H54 (cell line): ENCODE results near the gene HSPG2.
"Not testable (repeated sequence)": the region's sequence is repeated elsewhere in the genome, so short reads cannot be mapped to it uniquely, and the experiment has no call there.

ENCODE experiments used
- DNase-seq: peaks from one replicate; pipeline ENCODE4 v3.0.0; 2011; ENCODE audit warnings: low spot score, mixed read lengths; ENCODE audit not compliant: insufficient read length
- FAIRE-seq: peaks from 3 replicates; lab custom pipeline; 2011; peaks lifted over from hg19 to GRCh38; lab: Jason Lieb, UNC
- POLR2A ChIP-seq: IDR thresholded peaks from 2 replicates; pipeline ENCODE4 v1.6.1; 2011; ENCODE audit warnings: low read depth, mild to moderate bottlenecking, low read length

HSPG2 gene

DNA sequence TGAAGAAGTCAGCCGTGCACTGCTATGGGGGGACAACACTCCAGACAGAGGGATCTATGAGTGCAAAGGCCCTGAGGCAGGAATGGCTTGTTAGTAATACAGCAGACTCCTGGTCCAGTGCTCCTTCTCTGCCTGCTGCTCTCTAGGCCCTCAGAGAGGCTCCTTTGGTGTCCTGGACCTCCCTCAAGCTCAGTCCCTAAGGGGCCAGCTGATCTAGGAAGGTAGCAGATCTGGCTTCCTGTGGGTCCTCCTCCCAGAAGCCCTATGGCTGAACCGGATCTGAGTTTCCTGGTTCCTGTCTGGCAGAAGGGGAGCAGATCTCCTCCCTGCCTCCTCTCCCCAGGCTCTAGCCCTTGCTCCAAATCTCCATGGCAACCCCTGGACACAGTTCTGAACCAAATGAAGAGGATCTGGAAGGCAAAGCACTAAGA is 125.2 kb downstream of the HSPG2 start, which contains the start of gene LDLRAD2:
Gene LDLRAD2, plus strand, starts transcription at position 391 of the 431 bp plus-strand sequence. CDS start 187 bp downstream, outside the sequence.
- no peak for DNase-seq
- TF ChIP-seq POLR2A: no peak
- no peak for FAIRE-seq

- no peak for DNase-seq
- FAIRE-seq: no peak
- no peak for TF ChIP-seq POLR2A
These were observed 132.6 kb downstream of the HSPG2 start for GRCh38 chr1:21804536-21804935.

- DNase-seq (no peak), FAIRE-seq (no peak)
- no peak for TF ChIP-seq POLR2A
These were observed 136.0 kb downstream of the HSPG2 start for GRCh38 chr1:21801100-21801499.

GRCh38 chr1:21799730-21800129 is 137.4 kb downstream of the HSPG2 start:
- DNase-seq (no peak), FAIRE-seq (no peak)
- TF ChIP-seq POLR2A: no peak

DNA sequence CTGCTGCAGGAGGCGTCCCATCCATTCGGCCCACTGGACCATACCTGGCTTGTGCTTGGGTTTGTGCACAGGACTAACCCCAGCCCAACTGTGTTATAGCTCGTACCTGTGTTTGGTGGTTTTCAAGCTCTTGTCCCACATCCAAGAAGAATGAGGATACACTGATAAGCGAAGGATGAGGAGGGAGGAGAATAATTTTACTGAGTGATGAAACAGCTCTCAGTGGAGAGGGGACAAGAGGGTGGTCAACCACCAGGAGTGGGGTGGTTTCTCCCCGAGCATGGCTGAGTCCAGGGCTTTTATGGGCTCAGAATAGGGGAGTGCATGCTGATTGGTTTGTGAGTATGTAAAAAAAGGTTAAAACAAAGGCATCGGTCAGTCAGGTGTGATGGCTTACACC is 142.0 kb downstream of the HSPG2 start:
- FAIRE-seq (no peak), DNase-seq (no peak)
- no peak for TF ChIP-seq POLR2A

GRCh38 chr1:21794656-21795055 is 142.5 kb downstream of the HSPG2 start:
- DNase-seq (no peak), FAIRE-seq (no peak)
- no peak for TF ChIP-seq POLR2A

DNA sequence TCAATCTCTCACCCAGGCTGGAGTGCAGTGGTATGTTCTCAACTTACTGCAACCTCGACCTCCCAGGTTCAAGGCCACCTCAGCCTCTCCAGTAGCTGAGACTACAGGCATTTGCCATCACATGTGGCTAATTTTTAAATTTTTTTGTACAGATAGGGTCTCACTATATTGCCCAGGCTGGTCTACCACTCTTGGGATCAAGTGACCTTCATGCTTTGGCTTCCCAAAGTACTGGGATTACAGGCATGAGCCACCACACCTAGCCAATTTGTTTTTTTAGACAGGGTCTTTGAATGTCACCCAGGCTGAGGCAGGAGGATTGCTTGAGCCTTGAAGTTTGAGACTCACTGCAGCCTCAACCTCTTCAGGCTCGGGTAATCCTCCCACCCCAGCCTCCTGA is 144.0 kb downstream of the HSPG2 start:
- FAIRE-seq (no peak), DNase-seq (no peak)
- no peak for TF ChIP-seq POLR2A

- TF ChIP-seq POLR2A: no peak
- FAIRE-seq: no peak
- no peak for DNase-seq
These were observed 150.5 kb downstream of the HSPG2 start for GRCh38 chr1:21786640-21787039.

DNA sequence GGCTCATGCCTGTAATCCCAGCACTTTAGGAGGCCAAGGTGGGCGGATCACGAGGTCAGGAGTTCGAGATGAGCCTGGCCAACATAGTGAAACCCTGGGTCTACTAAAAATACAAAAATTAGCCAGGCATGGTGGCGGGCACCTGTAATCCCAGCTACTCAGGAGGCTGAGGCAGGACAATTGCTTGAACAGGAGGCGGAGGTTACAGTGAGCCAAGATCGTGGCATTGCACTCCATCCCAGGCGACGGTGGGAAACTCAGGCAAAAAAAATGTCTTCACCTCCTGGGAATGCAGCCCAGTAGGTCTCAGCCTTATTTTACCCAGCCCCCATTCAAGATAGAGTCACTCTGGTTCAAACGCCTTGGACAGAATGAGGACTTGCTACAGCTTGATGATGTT is 151.3 kb downstream of the HSPG2 start:
- FAIRE-seq, DNase-seq: not testable (repeated sequence)

GRCh38 chr1:21783679-21784603 is 153.2 kb downstream of the HSPG2 start:
- FAIRE-seq (peak; percentile 92), DNase-seq (peak; percentile 69)
- TF ChIP-seq POLR2A: no peak

GRCh38 chr1:21782868-21783678 is 154.0 kb downstream of the HSPG2 start, which contains the start of gene USP48:
Gene USP48, minus strand, starts transcription at chr1:21783149. Its CDS starts 192 bp downstream, at chr1:21782957.
- TF ChIP-seq POLR2A: peak; percentile 89
- no peak for FAIRE-seq
- peak; percentile 56 for DNase-seq

GRCh38 chr1:21782349-21782867 is 154.7 kb downstream of the HSPG2 start:
- no peak for TF ChIP-seq POLR2A
- DNase-seq: no peak
- no peak for FAIRE-seq

DNA sequence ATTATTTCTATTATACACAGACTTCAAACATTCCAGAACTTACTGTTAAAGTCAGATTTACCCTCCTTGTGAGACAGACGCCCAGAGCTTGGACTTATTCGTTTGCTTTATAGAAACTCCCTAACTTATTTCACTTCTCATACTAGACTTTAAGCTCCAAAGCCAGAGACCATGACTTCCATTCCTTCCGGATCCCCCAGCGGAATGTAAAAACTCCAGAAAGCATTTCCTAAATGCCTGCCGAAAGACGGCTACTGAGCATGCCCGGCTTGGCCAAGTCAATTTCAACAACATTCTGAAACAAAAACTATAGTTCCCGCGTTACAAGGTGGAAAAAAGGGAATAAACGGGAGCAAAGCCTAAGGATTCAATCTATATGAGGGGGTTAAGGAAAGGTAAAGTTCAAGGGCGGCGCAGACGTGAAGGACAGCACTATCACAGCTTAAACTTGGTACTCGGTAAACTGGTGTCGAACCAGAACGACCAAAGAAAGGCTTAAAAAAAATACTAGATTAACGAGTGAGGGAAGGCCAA is 155.2 kb downstream of the HSPG2 start:
- no peak for TF ChIP-seq POLR2A
- FAIRE-seq (no peak), DNase-seq (no peak)
